ENCODE data around the gene TMEM132E.

GRCh38 chr17:34592002-34592401 lies 12.6 kb downstream of the TMEM132E start:
- TF ChIP-seq EZH2 (IDR thresholded peaks at IDR 0.05; ENCODE audit: borderline replicate concordance, control insufficient read depth, low read depth, low read length) (no peak), ZNF274 (IDR thresholded peaks at IDR 0.05; ENCODE audit: insufficient read depth, insufficient read length) (no peak), STAT3 (IDR thresholded peaks at IDR 0.05; ENCODE audit: low read depth, low read length) (no peak), EP300 (IDR thresholded peaks at IDR 0.05; ENCODE audit: borderline replicate concordance in 1 of 2, control insufficient read depth in 1 of 2, low read depth in 2 of 2, low read length in 2 of 2) (no peak), CTCF (IDR thresholded peaks at IDR 0.05 in 2 of 3, conservative IDR thresholded peaks at IDR 0.05 in 1 of 3; ENCODE audit: control insufficient read depth in 2 of 3, extremely low read depth in 1 of 3, insufficient read depth in 1 of 3, low read depth in 3 of 3, low read length in 3 of 3) (no peak), ZNF217 (IDR thresholded peaks at IDR 0.05) (no peak), POU2F2 (IDR thresholded peaks at IDR 0.05; ENCODE audit: borderline replicate concordance, low read depth, low read length) (no peak)
- TF ChIP-seq, protein P1, sequence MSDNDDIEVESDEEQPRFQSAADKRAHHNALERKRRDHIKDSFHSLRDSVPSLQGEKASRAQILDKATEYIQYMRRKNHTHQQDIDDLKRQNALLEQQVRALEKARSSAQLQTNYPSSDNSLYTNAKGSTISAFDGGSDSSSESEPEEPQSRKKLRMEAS (IDR thresholded peaks at IDR 0.05; ENCODE audit: low read depth, low read length), result no peak
- TF ChIP-seq, protein P2, sequence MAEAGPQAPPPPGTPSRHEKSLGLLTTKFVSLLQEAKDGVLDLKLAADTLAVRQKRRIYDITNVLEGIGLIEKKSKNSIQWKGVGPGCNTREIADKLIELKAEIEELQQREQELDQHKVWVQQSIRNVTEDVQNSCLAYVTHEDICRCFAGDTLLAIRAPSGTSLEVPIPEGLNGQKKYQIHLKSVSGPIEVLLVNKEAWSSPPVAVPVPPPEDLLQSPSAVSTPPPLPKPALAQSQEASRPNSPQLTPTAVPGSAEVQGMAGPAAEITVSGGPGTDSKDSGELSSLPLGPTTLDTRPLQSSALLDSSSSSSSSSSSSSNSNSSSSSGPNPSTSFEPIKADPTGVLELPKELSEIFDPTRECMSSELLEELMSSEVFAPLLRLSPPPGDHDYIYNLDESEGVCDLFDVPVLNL (IDR thresholded peaks at IDR 0.05; ENCODE audit: low read depth, low read length), result no peak

Data from GM12878 (cell line).